Breast epithelium (tissue), 3 donors: ENCODE data around the gene MMP13.

Experiments used
- POLR2A ChIP-seq: fragments of 450-650 bp; IDR thresholded peaks from one replicate; pipeline ENCODE4 v1.6.1; 2016; ENCODE audit warnings: antibody characterized with exemption, mild to moderate bottlenecking, moderate library complexity
- TF ChIP-seq, protein P1 (sequence below), 3 donors: fragments of 450-650 bp; IDR thresholded peaks; one replicate each; pipeline ENCODE4 v1.5.1; 2016 to 2017; ENCODE audit warnings: antibody characterized with exemption in 3 of 3, mild to moderate bottlenecking in 3 of 3, moderate library complexity in 3 of 3

GRCh38 chr11:102932678-102933077, 22.9 kb downstream of the MMP13 start:
- no peak for TF ChIP-seq POLR2A
- TF ChIP-seq, protein P1, sequence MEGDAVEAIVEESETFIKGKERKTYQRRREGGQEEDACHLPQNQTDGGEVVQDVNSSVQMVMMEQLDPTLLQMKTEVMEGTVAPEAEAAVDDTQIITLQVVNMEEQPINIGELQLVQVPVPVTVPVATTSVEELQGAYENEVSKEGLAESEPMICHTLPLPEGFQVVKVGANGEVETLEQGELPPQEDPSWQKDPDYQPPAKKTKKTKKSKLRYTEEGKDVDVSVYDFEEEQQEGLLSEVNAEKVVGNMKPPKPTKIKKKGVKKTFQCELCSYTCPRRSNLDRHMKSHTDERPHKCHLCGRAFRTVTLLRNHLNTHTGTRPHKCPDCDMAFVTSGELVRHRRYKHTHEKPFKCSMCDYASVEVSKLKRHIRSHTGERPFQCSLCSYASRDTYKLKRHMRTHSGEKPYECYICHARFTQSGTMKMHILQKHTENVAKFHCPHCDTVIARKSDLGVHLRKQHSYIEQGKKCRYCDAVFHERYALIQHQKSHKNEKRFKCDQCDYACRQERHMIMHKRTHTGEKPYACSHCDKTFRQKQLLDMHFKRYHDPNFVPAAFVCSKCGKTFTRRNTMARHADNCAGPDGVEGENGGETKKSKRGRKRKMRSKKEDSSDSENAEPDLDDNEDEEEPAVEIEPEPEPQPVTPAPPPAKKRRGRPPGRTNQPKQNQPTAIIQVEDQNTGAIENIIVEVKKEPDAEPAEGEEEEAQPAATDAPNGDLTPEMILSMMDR (IDR thresholded peaks at IDR 0.05): no peak
